HG03196 (cell line): ENCODE measurements around the gene VDR.

Experiments
- ATAC-seq: cut with Tn5 transposase; IDR thresholded peaks from one replicate; pipeline ENCODE4 v1.9.1; 2021; ENCODE audit not compliant: unreplicated experiment

Gene VDR

GRCh38 chr12:47904713-47905709, at the start of gene VDR:
TSS of gene VDR (minus strand) at chr12:47904994. CDS start at chr12:47879113, 25,881 bp downstream.
- ATAC-seq: no peak

- ATAC-seq: no peak
Measured at GRCh38 chr12:47954058-47954457, 49.3 kb upstream of the VDR start.

DNA sequence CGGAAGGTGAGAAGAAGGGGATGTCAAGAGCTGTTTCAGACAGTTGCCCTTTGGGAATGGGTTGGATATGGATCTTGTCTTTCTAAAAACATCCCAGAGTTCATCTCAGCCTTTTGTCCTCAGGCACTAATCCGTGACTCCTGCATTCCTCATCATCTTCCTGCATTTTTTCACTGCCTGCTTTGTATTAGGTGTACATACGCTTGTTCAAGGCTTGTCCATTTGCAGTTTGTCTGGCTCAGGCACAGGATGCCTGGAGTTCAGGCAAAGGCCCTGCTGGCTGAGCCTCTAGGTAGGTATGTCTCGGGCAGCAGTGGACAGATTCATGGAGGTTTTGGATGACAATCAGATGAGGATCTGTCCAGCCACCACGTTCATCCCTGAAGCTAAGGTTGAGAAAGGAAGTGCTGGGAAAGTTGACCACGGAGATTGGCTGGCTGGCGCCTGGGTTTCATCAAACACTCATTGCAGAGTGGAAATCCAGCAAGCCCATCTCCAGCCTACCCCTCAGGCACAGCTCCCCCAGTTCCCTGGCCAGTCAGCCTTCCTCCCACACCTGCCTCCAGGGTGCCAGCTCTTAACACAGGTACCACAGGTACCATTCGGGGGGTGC, 46.2 kb upstream of the VDR start:
- ATAC-seq: no peak

DNA sequence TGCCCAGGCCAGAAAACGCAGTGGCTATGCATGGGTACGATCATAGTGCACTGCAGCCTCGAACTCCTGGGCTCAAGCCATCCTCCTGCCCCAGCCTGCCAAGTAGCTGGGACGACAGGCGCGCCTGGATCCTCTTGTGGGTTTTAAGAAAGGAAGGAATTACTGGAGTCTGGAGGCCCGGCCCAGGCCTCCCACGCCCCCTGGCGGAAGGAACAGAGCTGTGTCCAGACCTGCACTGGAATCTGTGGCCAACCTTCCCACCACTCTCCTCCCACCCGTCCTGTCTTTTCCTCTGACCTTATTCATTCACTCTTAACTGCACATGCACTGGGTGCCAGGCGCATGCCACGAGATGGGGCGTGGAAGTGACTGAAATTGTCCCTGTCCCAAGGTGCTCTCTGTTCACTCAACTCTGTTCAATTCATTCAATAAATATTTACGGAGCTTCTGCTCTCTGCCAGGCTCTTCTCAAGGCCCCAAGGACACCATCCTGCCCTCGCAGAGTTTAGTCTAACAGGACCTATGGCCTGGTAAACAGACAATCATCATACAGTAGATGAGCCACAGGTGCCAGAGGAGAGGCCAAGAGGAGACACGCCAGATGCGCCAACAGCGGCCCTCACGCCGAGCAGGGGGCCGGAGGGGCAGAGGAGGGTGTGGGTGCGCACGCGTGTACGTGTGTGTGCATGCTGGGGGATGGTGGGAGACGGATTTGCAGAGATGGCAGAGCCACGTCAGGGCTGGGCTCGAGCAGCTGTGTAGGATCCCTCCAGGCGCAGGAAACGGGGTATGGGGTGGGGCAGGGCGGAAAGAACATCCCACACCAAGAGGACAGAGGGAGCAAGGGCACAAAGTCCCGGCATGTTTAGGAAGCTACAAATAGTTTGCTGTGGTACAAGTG, 44.9 kb upstream of the VDR start:
- ATAC-seq: no peak

DNA sequence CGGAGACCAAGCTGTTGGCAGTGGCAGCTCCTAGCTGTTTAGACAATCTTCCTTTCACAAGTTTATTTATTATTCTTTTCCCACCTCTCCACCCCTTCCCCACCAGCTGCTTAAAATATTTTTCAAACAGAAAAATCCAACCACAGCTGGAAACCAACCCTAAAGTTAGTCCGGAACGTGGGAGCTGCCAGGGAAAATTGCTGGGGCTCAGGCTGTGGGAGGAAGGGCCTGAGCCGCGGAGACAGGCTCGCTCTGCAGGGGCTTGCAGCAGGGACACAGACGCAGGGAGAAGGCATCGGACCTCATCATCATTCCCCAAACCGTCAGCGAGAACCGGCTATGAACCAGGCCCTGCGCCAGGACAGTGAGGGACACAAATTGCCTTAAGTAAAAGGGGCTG, 42.5 kb upstream of the VDR start:
- ATAC-seq: no peak

GRCh38 chr12:47946413-47947323, 41.9 kb upstream of the VDR start:
- no peak for ATAC-seq

DNA sequence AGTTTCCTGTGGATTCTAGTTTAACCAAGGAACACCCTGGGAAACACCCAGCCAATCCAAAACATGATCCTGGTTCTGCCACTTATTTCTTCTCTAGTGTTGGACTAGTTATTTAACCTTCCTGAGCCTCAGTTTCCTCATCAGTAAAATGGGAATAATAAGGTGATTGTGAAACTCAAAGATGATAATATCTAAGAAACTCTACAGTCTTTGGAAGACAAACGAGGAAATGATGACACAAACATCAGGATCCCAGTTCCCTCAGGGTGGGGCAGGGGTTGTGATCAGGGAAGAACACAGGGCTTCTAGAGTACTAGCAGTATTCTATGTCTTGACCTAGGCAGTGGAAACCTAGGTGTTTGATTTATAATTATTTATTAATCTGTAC, 40.5 kb upstream of the VDR start:
- no peak for ATAC-seq

GRCh38 chr12:47944685-47945340, 40.0 kb upstream of the VDR start:
- no peak for ATAC-seq

- ATAC-seq: no peak
Measured at GRCh38 chr12:47943623-47944340, 39.0 kb upstream of the VDR start.

DNA sequence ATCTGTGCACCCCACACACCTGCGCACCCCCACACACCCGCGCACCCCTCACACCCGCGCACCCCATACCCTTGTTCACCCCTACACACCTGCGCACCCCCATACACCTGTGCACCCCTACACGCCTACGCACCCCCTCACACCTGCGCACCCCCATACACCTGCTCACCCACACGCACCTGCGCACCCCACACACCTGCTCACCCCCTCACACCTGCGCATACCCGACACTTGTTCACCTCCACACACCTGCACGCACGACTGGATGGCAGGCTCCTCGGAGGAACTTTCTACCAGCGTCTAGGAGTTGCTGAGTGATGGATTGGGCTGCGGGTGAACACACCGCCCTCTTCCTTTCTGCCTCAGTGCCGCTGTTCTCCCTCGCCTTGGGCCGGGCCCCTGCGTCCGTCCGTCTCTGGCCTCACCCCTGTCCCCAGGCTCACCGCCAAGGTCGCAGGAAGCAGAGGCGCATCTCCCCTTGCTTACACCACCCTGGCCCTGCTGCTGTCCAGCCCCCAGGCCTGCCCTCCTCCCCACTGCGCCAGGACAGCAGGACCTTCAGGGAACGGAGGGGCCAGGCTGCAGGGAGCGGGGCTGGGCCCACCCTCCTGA, 37.9 kb upstream of the VDR start:
- ATAC-seq: no peak

DNA sequence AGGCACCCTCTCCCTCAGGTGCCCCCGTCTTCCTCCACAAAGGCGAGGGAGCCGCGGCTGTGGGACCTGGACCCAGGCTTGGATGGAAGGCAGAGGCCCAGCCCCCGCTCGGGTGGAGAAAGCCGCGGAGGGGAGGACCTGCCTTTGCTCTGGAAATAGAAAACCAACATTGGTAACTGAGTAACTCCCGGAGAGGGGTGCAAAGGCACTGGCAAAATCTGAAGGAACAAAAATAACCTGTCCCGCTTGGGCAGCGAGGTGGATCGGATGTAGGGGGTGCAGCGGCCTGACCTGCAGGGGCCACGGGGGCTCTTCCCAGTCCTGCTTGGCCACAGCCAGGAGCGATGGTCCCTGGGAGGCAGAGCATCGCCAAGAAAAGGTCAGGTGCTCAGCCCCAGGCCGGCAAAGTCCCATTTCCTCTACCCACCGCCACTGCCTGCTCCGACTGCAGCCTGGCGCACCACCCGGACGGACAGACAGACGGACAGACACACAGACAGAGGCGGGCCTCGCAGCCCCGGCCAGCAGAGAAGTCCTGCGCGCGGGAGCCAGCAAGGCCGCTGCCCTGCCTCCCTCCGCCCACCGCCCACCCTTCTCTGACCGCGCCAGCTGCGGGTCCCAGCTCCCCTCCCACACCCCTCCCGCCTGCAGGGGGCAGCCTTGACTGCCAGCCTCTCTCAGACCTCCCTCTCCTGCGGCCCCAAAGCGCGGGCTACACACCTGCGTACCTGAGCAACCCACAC, 37.2 kb upstream of the VDR start:
- ATAC-seq: no peak

- no peak for ATAC-seq
Measured at GRCh38 chr12:47941475-47941780, 36.6 kb upstream of the VDR start.

GRCh38 chr12:47940773-47941474, 36.1 kb upstream of the VDR start:
- ATAC-seq: no peak

DNA sequence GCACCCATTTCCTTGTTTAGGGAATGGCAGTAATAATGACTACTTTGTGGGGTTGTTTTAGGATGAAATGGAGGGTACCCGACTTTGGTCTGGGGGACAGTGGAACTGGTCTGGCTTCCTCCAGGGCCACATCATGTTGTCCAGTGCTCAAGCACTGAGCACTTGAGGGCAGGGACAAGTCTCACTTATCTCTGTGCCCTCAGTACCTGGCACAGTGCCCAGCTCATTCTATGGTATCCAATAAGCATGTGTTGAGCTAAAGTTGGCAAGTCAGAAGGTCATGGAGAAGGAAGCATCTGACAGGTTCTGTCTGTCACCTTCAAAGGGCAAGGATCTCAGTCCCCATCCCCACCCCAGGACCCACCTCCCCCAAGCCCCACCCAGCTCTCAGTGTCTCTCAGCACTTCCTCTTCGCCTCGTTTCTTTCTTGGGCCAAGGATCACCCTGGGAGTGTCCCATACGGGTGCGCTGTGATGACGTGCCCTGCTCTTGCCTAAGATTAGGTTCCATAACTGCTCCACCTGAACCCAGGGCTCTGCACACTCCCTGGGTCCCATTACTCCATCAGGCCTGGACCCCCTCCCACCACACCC, 34.3 kb upstream of the VDR start:
- no peak for ATAC-seq

GRCh38 chr12:47938594-47938993, 33.8 kb upstream of the VDR start:
- ATAC-seq: no peak

DNA sequence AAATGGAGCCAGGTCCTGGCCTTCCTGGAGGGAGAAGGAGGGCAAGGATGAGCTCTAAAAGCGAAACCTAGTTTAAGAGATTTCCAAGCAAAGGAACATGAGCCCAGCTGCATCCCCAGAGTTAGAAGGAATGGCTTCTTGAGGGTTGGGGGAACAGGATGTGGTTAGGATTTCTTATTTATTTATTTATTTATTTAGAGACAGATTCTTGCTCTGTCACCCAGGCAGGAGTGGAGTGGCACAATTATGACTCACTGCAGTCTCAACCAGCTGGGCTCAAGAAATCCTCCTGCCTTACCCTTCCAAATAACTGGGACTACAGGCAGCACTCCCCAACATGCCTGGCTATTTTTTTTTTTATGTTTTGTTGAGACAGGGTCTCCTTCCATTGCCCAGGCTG, 33.3 kb upstream of the VDR start:
- no peak for ATAC-seq

- ATAC-seq: no peak
Measured at GRCh38 chr12:47935184-47935583, 30.4 kb upstream of the VDR start.
